Stomach (tissue), 4 donors: Measurements from ENCODE around the gene CFAP221.

Experiments used
- EP300 ChIP-seq: sonication (generic); formaldehyde crosslinking; IDR thresholded peaks from one replicate; pipeline ENCODE4 v1.6.1; 2017; ENCODE audit warnings: antibody characterized with exemption
- POLR2A ChIP-seq, 4 donors: fragments of 450-650 bp; IDR thresholded peaks; one replicate each; pipeline ENCODE4 v1.6.1; 2016; ENCODE audit warnings: antibody characterized with exemption in 4 of 4, control low read depth in 2 of 4, mild to moderate bottlenecking in 1 of 4, moderate library complexity in 1 of 4
- POLR2AphosphoS5 ChIP-seq, 3 donors: sonication (generic); formaldehyde crosslinking; IDR thresholded peaks; one replicate each; pipeline ENCODE4 v1.6.1; 2016; ENCODE audit warnings: antibody characterized with exemption in 3 of 3
- TF ChIP-seq, protein P1 (sequence below), 7 experiments: fragments of 450-650 bp in 4 of 7; fragments of 200-600 bp in 3 of 7; sonication (generic) in 3 of 7; IDR thresholded peaks; one replicate each; pipeline ENCODE4 v1.5.1; 2016 to 2019; ENCODE audit warnings: antibody characterized with exemption in 7 of 7, control low read depth in 2 of 7, mild to moderate bottlenecking in 1 of 7

DNA sequence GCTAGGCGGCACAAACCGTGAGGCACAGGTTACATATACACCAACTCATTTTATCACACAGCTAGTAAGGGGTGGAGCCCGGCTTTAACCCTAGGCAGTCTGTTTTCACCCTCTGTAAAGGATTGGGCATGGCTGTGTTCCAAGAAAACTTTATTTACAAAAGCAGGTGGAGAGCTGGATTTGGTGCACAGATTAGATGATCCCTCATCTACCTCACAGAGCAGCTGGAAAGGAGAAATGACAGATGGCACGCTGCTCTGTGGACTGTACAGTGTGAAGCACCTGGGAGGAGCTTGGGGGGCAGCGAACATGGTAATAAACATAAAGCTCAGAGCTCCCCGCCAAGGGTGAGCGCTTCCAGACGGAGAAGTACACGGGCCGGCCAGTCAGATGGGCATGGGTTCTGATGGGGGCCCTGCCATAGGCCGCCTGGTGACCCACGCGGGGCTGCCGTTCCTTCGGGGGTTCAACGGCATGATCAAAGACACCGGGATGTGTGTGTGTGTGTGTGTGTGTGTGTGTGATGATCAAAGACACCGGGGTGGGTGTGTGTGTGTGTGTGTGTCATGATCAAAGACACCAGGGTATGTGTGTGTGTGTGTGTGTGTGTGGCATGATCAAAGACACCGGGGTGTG lies 133.9 kb downstream of the CFAP221 start:
- TF ChIP-seq, protein P1, sequence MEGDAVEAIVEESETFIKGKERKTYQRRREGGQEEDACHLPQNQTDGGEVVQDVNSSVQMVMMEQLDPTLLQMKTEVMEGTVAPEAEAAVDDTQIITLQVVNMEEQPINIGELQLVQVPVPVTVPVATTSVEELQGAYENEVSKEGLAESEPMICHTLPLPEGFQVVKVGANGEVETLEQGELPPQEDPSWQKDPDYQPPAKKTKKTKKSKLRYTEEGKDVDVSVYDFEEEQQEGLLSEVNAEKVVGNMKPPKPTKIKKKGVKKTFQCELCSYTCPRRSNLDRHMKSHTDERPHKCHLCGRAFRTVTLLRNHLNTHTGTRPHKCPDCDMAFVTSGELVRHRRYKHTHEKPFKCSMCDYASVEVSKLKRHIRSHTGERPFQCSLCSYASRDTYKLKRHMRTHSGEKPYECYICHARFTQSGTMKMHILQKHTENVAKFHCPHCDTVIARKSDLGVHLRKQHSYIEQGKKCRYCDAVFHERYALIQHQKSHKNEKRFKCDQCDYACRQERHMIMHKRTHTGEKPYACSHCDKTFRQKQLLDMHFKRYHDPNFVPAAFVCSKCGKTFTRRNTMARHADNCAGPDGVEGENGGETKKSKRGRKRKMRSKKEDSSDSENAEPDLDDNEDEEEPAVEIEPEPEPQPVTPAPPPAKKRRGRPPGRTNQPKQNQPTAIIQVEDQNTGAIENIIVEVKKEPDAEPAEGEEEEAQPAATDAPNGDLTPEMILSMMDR (IDR thresholded peaks at IDR 0.05) = no peak
- no peak for TF ChIP-seq EP300
- TF ChIP-seq POLR2A (IDR thresholded peaks at IDR 0.05) = no peak
- peak in 1 of 3 donors; percentile 22 for TF ChIP-seq POLR2AphosphoS5 (IDR thresholded peaks at IDR 0.05)
